Cerebellar nuclear complex (tissue), 1 donor: ENCODE results near the gene ARHGAP26.

Source experiments
- DNase-seq, 2 experiments: peaks; one replicate each; lab custom pipeline; 2025; lab: John Stamatoyannopoulos, UW

ARHGAP26 gene

DNA sequence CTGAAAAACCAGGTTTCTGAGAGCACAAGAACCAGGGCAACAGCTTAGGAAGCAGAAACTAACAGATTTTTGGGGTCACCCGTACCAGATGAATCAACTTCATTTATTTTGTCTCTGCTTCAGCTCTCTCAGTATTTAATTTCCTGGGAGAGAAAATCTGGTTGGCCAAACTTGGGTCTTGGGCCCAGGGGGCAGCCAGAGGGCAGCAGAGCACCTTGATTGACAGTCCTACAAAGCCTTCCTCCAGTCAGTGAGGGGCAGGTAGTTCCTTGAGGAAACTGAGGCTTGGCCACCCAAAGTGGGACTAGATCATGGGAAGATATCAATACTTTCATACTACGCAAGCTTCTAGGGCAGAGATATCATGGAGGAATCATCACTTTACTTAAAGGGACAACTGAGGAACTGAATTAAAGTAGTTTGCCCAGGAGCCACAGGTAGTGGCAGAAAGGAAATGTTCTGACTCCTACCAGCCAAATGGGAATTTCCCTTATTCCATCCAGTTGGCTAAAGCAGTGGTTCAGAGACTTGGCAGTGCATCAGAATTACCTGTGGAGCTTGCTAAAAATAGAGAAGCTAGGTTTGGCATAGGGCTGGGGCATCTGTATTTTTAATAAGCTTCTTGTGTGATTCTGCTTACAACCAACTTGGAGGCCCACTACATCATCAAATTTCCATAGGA is 21.5 kb upstream of the ARHGAP26 start:
- DNase-seq: peak; percentile 18 to 20

DNA sequence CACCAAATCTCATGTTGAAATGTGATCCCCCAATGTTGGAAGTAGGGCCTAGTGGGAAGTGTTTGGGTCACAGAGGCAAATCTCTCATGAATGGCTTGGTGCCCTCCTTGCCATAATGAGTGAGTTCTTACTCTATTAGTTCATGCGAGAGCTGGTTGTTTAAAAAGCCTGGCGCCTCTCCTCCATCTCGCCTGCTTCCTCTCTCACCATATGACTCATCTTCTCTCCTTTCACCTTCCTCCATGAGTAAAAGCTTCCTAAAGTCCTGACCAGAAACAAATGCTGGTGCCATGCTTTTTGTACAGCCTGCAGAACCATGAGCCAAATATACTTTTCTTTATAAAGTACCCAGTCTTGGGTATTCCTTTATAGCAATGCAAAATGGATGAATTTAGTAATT is 20.9 kb upstream of the ARHGAP26 start:
- no peak for DNase-seq

DNA sequence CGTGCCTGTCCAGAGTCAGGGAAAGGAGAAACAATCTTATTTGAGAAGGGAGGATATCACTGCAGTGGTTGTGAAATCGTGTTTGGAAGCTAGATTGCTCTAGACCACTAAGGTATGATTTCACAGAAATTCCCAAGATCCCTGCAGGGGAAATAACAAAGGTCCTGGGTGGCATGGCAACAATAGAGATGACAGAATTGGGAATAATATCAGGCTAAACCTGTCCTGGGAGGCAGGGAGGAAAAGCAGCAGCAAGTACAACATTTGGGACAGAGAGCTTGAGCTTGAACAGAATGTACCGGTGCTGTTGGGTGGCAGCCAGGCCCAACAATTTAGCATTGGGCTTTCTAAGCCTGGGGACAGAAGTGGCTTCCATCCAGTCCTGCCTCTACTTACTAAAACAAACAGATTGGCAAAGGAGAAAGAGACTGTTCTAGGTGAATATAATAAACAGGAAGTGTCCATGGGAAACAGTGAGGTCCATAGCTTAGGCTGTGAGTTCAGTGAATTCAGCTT is 17.0 kb upstream of the ARHGAP26 start:
- peak; percentile 51 to 87 for DNase-seq

DNA sequence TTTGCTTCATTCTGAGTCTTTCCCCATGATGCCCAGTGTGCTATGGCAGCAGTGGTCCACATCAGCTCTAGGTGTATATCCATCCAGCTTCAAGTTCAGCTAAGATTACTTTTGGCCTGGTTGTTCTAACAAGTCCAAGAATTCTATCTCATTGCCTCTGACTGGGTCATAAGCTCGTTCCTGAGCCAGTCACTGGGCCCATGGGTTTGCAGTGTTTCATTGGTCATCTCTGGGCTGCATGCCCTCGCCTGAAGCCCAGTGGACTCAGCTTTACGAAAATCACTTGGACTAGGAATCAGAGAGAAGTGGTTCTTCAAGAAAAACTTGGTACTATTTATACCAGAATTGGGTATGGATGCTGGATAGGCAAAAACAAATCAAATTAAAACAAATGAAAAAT is 16.1 kb upstream of the ARHGAP26 start:
- DNase-seq: no peak

DNA sequence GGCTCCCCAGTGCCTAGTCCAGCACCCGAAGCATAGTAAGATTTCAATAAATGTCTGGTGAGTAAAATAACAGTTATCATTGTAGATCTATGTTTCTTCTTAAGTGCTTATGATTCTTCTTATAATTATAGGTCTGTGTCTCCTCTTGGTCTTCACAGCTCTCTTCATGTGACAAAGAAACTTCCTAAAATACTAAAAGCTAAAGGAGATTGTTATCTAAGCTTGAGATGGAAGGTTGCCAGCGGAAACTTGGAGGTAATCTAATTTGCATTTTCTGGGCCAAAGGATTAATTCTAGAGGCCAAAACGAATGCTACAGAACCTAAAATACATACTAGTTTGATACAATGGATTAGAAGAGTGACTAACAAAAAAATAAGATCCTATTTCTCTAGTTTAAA is 13.6 kb upstream of the ARHGAP26 start:
- DNase-seq: no peak

DNA sequence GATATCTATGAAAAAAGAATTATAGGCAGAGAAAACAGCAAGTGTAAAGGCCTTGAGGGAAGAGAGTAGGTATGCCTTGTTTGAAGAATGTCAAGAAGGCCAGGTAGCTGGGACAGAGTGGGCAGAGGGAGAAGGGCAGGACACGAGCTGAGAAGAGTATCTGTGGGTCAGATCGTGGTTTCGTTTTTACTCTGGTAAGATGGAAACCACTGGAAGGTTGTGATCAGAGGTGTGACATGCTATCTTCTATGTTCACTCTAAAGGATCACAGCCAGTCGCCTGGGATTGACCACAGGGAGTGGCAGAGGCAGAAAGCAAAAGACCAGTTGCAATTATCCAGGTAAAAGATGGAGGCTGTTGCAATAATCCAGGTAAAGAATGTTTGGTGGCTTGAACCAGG is 12.6 kb upstream of the ARHGAP26 start:
- DNase-seq: no peak

DNA sequence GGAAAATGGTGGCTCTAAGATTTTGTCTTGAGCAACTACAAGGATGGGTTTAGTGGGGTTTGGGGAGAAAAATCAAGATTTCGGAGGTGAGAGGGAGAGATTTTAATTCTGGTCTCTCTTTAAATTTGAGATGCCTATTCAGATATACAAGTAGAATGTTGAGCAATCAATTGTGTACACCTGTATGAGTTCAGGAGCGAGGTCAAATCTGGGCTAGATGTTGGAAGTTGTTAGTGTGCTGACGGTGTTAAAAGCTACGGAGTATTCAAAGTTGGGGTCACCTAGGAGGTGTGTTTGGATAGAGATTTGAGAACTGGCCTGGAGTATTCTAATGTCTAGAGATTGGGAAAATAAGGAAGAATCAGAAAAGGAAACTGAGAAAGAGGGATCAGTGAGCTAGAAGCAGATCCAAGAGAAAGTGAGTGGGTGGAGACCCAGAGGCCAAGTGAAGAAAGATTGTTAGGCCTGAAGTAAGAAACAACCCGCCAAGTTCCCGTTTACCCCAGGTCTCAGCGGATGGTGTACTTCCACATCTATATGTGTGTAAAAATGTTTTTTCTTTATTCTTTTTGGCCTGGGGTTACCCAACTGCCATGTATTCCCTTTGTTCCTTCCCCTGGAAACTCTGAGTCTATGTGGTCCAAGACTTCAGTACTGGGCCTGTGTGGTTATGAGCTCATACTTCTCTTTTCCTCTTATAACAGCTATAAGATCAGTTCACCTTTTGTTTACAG is 11.9 kb upstream of the ARHGAP26 start:
- no peak for DNase-seq

DNA sequence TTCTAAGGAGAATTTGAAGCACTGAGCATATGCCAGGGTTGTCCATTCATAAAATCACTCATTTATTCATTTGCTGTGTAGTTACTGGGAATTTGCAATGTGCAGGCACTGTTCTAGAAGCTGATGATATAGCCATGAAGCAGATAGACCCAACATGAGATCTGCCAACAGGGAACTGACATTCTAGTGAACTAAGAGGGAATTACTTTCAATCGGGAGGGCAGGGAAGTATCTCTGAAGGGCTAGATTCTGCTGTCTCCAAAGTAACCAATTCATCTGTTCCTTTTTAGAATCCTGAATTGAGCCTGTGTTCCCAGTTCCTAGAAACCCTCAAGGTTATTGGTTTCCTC is 11.4 kb upstream of the ARHGAP26 start:
- DNase-seq: no peak

DNA sequence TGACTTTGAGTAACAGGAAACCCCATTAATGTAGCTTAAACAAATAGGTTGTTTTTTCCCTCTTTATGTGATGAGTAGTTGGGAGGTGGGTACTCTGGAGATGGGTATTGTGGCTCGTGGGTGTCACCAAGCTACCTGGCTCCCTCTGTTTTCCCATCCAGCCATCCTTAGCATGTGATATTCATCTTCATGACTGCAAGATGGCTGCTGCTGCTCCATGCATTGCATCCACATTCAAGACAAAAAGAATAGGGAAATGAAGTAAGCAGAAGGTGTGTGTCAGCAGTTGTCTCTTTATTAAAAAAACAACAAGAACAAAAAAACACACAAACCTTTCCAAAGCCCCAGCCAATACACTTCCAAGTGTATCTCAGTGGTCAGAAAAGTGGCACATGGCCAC is 6.5 kb upstream of the ARHGAP26 start:
- no peak for DNase-seq

DNA sequence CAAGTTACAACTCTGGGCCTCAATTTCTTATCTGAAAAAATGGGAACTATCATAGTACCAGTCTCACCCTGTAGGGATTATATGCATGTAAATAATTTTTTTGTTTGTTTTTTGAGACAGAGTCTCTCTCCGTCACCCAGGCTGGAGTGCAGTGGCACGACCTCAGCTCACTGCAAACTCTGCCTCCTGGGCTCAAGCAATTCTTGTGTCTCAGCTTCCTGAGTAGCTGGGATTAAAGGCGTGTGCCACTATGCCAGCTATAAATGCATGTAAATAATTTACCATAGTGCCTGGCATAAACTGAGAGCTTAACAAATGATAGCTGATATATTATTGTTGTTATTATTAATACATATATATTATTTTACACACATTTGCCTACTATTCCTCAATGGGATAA is 3.0 kb upstream of the ARHGAP26 start:
- no peak for DNase-seq

DNA sequence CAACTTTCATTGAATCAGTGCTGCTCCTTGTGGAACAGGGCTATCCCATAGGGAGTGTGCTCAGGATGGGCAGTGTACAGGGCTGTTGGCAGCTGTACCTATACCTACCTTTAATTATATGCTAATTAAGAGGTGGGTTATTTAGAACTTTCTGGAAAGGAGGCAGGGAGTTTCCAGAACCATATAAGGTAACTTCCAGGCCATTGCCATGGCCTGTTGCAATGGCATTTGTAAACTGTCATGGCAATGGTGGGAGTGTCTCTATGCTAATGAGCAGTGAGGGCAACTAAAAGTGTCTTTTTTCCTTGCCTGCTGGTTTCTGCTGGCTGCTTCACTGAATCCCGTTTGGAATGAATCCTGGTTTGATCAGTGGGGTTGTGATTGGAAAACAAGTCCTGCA is 2.3 kb upstream of the ARHGAP26 start:
- no peak for DNase-seq

DNA sequence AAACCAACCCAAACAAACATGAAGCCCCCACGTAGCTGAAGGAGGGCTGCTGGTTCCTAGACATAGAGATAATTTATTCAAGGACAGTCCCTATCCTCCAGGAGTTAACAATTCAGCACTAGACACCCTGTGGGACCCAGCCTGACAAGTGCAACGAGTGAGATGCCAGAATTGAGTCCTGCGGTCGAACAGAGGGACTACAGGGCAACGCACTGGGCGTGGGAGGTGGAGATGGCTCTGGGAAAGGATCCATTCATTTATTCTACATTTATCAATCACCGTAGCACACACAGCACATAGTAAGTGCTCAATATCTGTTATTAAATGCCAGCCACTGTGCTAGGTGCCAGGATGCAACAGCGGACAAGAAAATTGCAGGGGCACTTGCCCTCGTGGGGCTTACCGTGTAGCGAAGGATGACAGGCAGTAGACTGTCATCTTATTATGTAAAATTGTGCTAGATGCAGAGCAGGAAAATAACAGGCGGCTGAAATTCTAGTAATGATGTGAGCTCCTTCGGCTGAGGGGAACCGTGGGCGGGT is 855 bp upstream of the ARHGAP26 start:
- DNase-seq: no peak

DNA sequence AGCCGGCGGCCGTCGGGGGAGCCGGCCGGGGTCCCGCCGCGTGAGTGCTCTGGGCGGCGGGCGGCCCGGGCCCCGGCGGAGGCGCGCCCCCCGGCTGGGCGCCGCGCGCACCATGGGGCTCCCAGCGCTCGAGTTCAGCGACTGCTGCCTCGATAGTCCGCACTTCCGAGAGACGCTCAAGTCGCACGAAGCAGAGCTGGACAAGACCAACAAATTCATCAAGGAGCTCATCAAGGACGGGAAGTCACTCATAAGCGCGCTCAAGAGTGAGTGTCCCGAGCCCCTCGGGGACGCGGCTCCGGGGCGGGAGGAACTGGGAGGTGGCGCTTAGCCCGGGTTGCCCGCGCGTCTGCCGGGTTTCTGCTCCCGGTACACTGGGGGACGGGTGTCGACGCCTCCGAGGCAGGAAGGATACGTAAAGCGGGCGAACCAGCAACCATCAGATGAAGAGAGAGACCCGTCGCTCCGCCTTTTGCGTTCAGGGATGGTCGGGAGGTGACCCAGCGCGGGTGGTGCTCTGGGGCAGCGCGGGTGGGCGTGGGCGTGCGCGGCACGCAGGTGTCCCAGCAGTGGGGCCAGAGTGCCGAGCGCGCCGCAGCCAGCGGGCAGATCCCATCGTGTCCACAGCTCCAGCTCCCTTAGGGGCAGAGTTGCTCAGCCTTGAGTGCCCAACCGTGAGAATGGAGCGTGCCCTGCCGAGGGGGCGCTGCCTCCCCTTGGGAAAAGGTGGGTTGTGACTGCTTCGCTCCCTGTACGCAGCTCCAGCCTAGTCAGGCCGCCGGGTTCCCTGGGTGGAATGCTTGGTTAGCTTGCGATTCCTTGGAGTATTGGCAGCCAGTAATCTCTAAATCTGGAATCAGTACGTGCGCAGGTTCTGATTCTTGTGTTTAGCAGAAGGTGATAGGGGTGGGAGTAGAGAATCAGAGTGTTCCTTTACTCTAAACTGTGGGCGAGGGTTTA is 753 bp downstream of the ARHGAP26 start:
- DNase-seq: no peak

DNA sequence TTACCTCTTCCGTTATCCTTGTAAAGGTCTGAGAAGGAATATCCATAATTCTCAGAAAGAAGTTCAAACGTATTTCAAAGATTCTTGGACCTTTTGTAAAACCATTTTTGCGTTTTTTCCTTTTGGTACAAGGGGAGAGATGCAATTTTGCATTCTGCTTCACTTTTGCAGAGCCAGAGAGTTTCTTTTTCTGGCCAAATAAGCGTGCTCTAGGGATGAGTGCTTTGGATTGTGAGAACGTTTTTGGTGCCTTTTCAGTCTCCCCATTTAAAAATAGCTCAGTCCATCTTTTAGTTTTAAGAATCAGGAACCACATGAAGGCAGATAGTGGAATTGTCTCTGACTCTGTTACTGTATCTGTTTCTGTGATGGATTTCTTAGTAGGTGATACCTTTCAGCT is 1.5 kb downstream of the ARHGAP26 start:
- DNase-seq: no peak

DNA sequence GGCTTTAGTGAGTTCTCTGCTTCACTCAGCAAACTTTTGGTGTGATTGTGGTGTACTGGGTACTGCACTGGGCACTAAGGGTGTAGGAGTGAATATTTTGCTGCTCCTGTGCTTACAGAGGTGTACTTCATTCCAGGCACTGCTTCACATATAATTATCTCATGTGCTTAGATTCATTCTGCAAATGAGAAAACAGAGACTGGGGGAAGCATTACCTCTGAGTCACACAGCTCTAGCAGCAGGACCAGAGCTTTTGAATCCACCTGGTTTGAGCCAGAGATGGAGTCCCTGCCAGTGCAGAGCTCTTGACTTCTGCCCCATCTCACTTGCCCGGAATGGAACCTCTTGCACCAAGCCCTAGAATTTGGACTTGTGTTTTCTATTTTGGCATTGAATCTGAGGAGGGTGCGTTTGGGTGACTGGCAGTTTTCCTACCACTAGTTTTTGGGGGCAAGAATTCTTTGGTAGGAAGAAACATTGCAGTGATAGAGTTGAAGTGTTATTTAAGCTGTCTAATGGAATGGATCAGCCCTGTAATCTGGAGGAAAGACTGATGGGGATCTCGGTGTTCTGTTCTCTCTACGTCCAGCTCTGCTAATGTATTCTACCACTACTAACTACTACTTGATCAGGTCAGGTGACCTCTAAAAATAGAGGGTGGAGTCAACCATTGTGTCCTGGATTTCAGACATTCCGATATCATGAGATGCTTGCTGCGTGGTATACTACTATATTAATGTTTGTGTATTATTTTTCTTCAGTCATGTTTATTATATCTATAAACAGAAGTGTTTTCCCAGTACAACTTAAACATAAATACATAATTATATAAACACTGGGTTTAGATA is 2.5 kb downstream of the ARHGAP26 start:
- no peak for DNase-seq

DNA sequence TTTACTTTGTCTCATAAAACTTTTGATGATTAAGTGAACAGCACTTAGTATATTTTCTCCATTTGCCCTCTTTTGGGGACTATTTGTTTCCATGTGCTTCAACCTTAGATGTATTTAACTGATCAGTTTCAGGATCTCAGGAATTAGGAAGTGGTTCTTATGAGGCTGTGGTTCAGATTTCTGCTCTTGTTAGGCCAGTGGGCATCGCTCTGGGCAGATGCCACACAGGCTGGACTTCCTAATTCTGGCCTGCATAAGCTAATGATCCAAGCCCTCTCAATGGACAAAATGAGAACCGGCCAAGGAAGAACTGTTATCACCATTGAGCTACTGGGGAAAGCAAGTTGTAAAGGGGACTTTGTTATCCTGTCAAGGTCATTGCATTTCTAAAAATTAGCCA is 6.9 kb downstream of the ARHGAP26 start:
- no peak for DNase-seq

DNA sequence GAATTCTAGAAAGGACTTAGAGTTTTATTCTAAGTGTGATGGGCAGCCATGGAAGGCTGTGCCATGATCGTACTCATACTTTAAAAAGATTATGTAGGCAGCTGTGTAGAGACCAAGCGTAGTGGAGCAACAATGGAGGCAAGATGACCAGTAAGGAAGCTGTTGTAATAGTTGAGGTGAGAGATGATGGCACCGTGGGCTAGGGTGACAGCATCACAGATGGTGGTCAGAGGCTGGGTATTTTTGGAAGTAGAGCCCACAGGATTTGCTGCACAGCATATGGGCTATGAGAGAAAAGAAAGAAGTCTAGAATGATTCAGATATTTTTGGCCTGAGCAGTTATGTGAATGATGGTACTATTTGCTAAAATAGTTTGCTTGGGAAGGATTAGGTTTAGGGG is 7.7 kb downstream of the ARHGAP26 start:
- no peak for DNase-seq

DNA sequence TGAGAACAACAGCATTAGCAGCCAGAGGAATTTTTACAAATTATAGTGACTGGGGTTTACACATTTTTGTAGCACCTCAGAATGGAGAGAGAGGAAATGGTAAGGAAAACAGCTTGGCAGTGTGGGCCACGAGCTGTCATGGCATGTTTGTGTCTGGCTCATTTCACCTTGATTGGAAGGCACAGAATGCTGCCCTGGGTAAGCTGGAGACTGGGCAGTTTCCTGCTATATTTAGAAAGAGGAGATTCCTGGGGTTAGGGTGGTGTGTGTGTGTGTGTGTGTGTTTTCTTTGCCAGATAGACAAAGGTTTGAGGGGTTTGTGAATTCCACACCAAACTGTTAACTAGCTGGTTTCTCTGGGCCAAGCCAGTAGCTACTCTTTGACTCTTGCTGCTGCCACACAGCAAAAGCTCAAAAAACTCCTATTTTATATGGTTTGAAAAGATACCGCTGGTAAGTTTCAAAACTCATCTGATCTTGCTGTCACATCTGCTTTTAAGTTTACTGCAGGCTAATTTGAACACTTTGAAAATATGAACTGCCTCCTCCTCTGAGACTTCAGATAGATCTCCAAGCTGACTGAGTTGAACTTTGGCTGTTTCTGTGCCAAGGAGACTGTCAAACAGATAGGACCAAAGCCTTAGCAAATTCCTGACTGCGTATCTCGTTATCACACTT is 9.1 kb downstream of the ARHGAP26 start:
- DNase-seq: peak; percentile 72 to 93

DNA sequence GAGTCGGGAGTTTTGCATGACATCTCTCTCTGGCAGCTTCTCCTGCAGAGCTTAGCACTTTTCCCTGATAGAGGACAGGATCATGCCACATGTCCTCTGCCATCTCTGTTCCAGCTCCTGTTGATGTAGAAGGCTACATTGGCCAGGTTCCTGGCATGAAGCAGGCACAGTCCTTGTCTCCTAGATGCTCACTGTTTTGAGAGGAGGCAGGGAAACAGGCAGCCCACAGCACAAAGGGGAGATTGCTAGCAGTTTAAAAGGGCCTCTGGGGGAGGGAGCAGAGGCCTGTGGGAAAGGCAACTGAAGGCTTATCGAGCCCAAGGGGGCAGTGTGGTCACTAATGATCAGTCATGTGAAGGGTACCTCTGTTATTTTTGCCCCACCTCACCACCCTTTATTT is 10.7 kb downstream of the ARHGAP26 start:
- peak; percentile 63 to 69 for DNase-seq

DNA sequence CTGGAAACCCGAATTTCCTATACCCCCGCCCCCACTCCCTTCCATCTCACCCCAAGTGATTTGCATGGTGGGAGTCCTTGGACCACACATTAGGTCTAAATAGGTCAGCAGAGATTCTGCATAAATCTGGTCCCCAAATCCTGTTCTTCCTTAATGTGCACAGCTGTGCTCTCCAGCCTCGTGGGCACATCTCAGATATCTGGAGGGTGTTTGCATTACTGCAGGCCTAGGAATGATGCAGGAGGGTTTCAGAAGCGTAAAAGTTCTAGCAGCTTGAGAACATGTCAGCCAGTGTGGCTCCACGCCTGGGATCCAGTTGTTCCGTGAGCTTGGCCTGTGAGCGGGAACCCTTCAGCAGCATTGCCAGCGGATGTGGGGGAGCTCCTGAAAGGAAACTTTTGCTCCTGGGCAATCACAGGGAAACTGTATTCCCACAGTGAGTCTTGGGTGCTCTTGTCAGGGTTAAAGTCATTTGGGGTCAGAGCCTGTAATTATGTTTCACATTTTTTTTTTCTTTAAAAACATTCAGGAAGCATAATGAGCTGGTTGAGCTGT is 12.9 kb downstream of the ARHGAP26 start:
- no peak for DNase-seq
